Measurements from ENCODE around the gene DGKG. TPM values are rescaled to one million over a fixed set of nuclear protein-coding genes. Genes with fewer than 3 reads are reported as not detected.

DGKG gene
- total and polyA plus RNA-seq, 8 donors, result 0.12 to 26.3 (median 2.7) TPM

- Histone ChIP-seq H3K4me3 (no peak overlapping the region), H3K4me1 (peaks cover 5 to 18% (median 11%) of the 10 kb centered on the region in 4 donors), H3K27ac (no peak overlapping the region), H3K36me3 (no peaks in the 10 kb centered on the region), H3K9me3 (no peaks in the 10 kb centered on the region), H3K27me3 (no peaks in the 10 kb centered on the region)
- DNase-seq, result no peak
- WGBS, 5 donors, result 69 to 86% (median 74%) methylated on average over 7 of the region's 7 CpGs
- TF ChIP-seq CTCF (IDR thresholded peaks at IDR 0.05), result no peak
- no peak for TF ChIP-seq EP300 (IDR thresholded peaks at IDR 0.05)
- intact Hi-C loops (cut with DNase I; ENCODE audit: low total_unique reads), result no loop called here
Observed at GRCh38 chr3:186127463-186127862, 234.6 kb downstream of the DGKG start.

DNA sequence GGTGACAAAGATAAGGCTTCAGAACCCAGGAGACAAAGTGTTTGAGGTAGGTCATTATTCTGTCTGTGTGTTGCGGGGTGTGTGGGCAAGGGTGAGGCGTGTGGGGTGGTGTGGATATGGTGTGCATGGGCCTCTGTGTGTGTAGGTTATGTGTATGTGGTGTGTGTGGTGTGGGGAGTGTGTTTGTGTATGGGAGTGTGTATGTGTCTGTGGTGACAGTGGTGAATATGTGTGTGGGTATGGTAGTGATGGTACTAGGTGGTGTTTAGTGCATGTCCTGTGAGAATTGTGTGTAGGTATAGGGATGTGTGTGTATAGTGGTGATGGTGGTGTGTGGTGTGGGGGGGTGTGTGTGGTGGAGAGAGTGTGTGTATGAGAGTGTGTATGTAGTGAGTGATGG lies 236.9 kb downstream of the DGKG start:
- H3K36me3 ChIP-seq, result no peaks in the 10 kb centered on the region
- peaks cover 0 to 7% (median 0%) of the 10 kb centered on the region in 3 donors for H3K27me3 ChIP-seq
- TF ChIP-seq EP300 (IDR thresholded peaks at IDR 0.05) (no peak), POLR2A (IDR thresholded peaks at IDR 0.05) (peak in 1 of 4 donors; percentile 82), CTCF (IDR thresholded peaks at IDR 0.05) (no peak), POLR2AphosphoS5 (IDR thresholded peaks at IDR 0.05) (no peak)
- WGBS, 5 donors, result 42 to 73% (median 54%) methylated on average over 2 of the region's 2 CpGs
- intact Hi-C loops (cut with DNase I; ENCODE audit: low total_unique reads), result no loop called here
- peaks cover 5 to 25% (median 15%) of the 10 kb centered on the region in 4 donors for H3K4me1 ChIP-seq
- H3K4me3 ChIP-seq, result no peak overlapping the region
- H3K9me3 ChIP-seq, result no peaks in the 10 kb centered on the region
- no peak for DNase-seq
- H3K27ac ChIP-seq, result peak overlapping the region in 4 of 5 donors; percentile 3 to 71 (median 36)

GRCh38 chr3:186124592-186124991 lies 237.4 kb downstream of the DGKG start:
- 27 to 65% (median 38%) methylated on average over 5 of the region's 5 CpGs for WGBS, 5 donors
- intact Hi-C loops (cut with DNase I; ENCODE audit: low total_unique reads), result no loop called here
- no peaks in the 10 kb centered on the region for H3K36me3 ChIP-seq
- TF ChIP-seq POLR2AphosphoS5 (IDR thresholded peaks at IDR 0.05) (peak in 2 of 3 donors; percentile 13 to 44), EP300 (IDR thresholded peaks at IDR 0.05) (no peak)
- H3K27ac ChIP-seq, result peak overlapping the region; percentile 3 to 71 (median 22)
- H3K4me1 ChIP-seq, result peaks cover 5 to 25% (median 15%) of the 10 kb centered on the region in 4 donors
- no peaks in the 10 kb centered on the region for H3K9me3 ChIP-seq
- peak; percentile 70 for DNase-seq
- no peak overlapping the region for H3K4me3 ChIP-seq
- H3K27me3 ChIP-seq, result peaks cover 0 to 7% (median 0%) of the 10 kb centered on the region in 3 donors

- Histone ChIP-seq H3K4me3 (no peak overlapping the region), H3K27me3 (peaks cover 0 to 13% (median 0%) of the 10 kb centered on the region in 3 donors), H3K9me3 (no peaks in the 10 kb centered on the region), H3K36me3 (no peaks in the 10 kb centered on the region), H3K4me1 (peaks cover 5 to 25% (median 15%) of the 10 kb centered on the region in 4 donors), H3K27ac (peak overlapping the region in 1 of 5 donors; percentile 71)
- 37 to 59% (median 45%) methylated on average over 5 of the region's 5 CpGs for WGBS, 5 donors
- intact Hi-C loops (cut with DNase I; ENCODE audit: low total_unique reads), result no loop called here
- no peak for TF ChIP-seq POLR2AphosphoS5 (IDR thresholded peaks at IDR 0.05)
- TF ChIP-seq POLR2A (IDR thresholded peaks at IDR 0.05), result no peak
- TF ChIP-seq CTCF (IDR thresholded peaks at IDR 0.05), result no peak
- no peak for TF ChIP-seq EP300 (IDR thresholded peaks at IDR 0.05)
- no peak for DNase-seq
Observed at GRCh38 chr3:186123012-186123411, 239.0 kb downstream of the DGKG start.

DNA sequence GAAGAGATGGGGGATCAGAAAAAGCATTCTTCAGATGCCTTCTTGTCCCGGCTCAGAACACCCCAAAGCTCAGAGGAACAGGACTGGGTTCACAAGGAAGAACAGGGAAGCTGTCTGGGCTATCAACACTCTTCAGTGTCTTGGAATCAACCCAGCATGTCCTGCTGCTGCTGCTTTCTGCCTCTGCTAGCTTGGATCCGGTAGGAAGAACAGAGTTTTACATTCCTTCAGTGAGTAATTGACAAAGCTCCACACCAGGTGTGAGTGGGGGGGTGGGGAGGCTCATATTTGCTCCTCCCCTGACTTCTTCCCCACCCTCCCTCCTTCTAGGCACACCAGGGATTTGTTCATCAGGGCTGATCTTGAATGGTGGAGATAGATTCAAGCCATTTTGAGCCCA lies 240.1 kb downstream of the DGKG start:
- TF ChIP-seq POLR2AphosphoS5 (IDR thresholded peaks at IDR 0.05) (no peak), POLR2A (IDR thresholded peaks at IDR 0.05) (no peak), CTCF (IDR thresholded peaks at IDR 0.05) (no peak), EP300 (IDR thresholded peaks at IDR 0.05) (no peak)
- intact Hi-C loops (cut with DNase I; ENCODE audit: low total_unique reads), result no loop called here
- Histone ChIP-seq H3K27ac (peak overlapping the region in 1 of 5 donors; percentile 24), H3K4me3 (no peak overlapping the region), H3K27me3 (peaks cover 0 to 13% (median 0%) of the 10 kb centered on the region in 3 donors), H3K4me1 (peaks cover 5 to 25% (median 15%) of the 10 kb centered on the region in 4 donors), H3K36me3 (no peaks in the 10 kb centered on the region), H3K9me3 (no peaks in the 10 kb centered on the region)
- DNase-seq, result peak; percentile 38 to 60
- 12 to 39% (median 22%) methylated on average over 2 of the region's 2 CpGs for WGBS, 5 donors
